GM12891 (cell line): ENCODE measurements around the gene GLRX2.

Source experiments
- PAX5 ChIP-seq: IDR thresholded peaks from 2 replicates; pipeline ENCODE4 v1.6.1; 2011; ENCODE audit warnings: low read length, moderate library complexity, mild to moderate bottlenecking; ENCODE audit not compliant: insufficient read depth, severe bottlenecking
- POLR2A ChIP-seq: IDR thresholded peaks from 2 replicates; pipeline ENCODE4 v1.6.1; 2011; ENCODE audit warnings: low read depth, low read length, control low read depth
- POLR2AphosphoS5 ChIP-seq: IDR thresholded peaks from 2 replicates; pipeline ENCODE4 v1.6.1; 2011; ENCODE audit warnings: low read depth, low read length, control low read depth
- POU2F2 ChIP-seq: IDR thresholded peaks from 2 replicates; pipeline ENCODE4 v1.6.1; 2011; ENCODE audit warnings: low read depth, mild to moderate bottlenecking, control low read depth, low read length, moderate library complexity
- SPI1 ChIP-seq: IDR thresholded peaks from 2 replicates; pipeline ENCODE4 v1.6.1; 2011; ENCODE audit warnings: low read depth, low read length, control low read depth
- TAF1 ChIP-seq: IDR thresholded peaks from 2 replicates; pipeline ENCODE4 v1.6.1; 2011; ENCODE audit warnings: low read depth, low read length, control low read depth

- TF ChIP-seq TAF1 (no peak), POLR2A (no peak), POLR2AphosphoS5 (no peak), PAX5 (no peak), SPI1 (no peak), POU2F2 (no peak)
Measured at GRCh38 chr1:193105821-193106177, 585 bp upstream of the GLRX2 start.
